ENCODE data around the gene MMP24. TPM values are rescaled to one million over a fixed set of nuclear protein-coding genes. Genes with fewer than 3 reads are reported as not detected.
"Not testable (repeated sequence)": the region's sequence is repeated elsewhere in the genome, so short reads cannot be mapped to it uniquely, and the experiment has no call there.

MMP24 gene
- total and polyA plus RNA-seq, 8 donors = 0.15 to 6.2 (median 1.6) TPM; not detected in 2

- 81 to 88% (median 83%) methylated on average over 5 of the region's 5 CpGs for WGBS, 5 donors
- no peaks in the 10 kb centered on the region for H3K36me3 ChIP-seq
- peaks cover 0 to 11% (median 5%) of the 10 kb centered on the region in 4 donors for H3K9me3 ChIP-seq
- intact Hi-C loops (cut with DNase I; ENCODE audit: low total_unique reads) = no loop called here
- H3K27ac ChIP-seq = no peak overlapping the region
- TF ChIP-seq POLR2AphosphoS5 (IDR thresholded peaks at IDR 0.05) (no peak), CTCF (IDR thresholded peaks at IDR 0.05) (no peak), POLR2A (IDR thresholded peaks at IDR 0.05) (no peak)
- H3K27me3 ChIP-seq = no peaks in the 10 kb centered on the region
- DNase-seq = no peak
- H3K4me1 ChIP-seq = peaks cover 0 to 28% (median 11%) of the 10 kb centered on the region in 4 donors
- no peak overlapping the region for H3K4me3 ChIP-seq
Measured at GRCh38 chr20:35191419-35192117, 34.9 kb upstream of the MMP24 start.

GRCh38 chr20:35192118-35192872, 34.2 kb upstream of the MMP24 start:
- intact Hi-C loops (cut with DNase I; ENCODE audit: low total_unique reads) = no loop called here
- peak in 1 of 2 donors; percentile 35 for DNase-seq
- no peak overlapping the region for H3K4me3 ChIP-seq
- no peaks in the 10 kb centered on the region for H3K27me3 ChIP-seq
- H3K4me1 ChIP-seq = peaks cover 0 to 27% (median 11%) of the 10 kb centered on the region in 4 donors
- TF ChIP-seq EP300 (IDR thresholded peaks at IDR 0.05) = no peak
- WGBS, 5 donors = 32 to 44% (median 35%) methylated on average over 9 of the region's 9 CpGs
- peaks cover 0 to 18% (median 8%) of the 10 kb centered on the region in 4 donors for H3K9me3 ChIP-seq
- no peak overlapping the region for H3K27ac ChIP-seq
- no peaks in the 10 kb centered on the region for H3K36me3 ChIP-seq

- Histone ChIP-seq H3K4me1 (peaks cover 0 to 20% (median 8%) of the 10 kb centered on the region in 4 donors), H3K9me3 (peaks cover 0 to 23% (median 10%) of the 10 kb centered on the region in 4 donors)
- H3K36me3 ChIP-seq; intact Hi-C loops (cut with DNase I; ENCODE audit: low total_unique reads); H3K27me3 ChIP-seq; H3K27ac ChIP-seq; H3K4me3 ChIP-seq; DNase-seq: not testable (repeated sequence)
- 82 to 90% (median 86%) methylated on average over 9 of the region's 9 CpGs for WGBS, 5 donors
Measured at GRCh38 chr20:35193031-35193791, 33.3 kb upstream of the MMP24 start.

- Histone ChIP-seq H3K4me3 (no peak overlapping the region), H3K9me3 (peaks cover 7 to 35% (median 21%) of the 10 kb centered on the region in 4 donors), H3K4me1 (peaks cover 0 to 20% (median 4%) of the 10 kb centered on the region in 4 donors), H3K27me3 (no peaks in the 10 kb centered on the region), H3K27ac (no peak overlapping the region), H3K36me3 (peaks cover 0 to 19% (median 0%) of the 10 kb centered on the region in 4 donors)
- TF ChIP-seq POLR2A (IDR thresholded peaks at IDR 0.05) (no peak), POLR2AphosphoS5 (IDR thresholded peaks at IDR 0.05) (no peak), CTCF (IDR thresholded peaks at IDR 0.05) (no peak), EP300 (IDR thresholded peaks at IDR 0.05) (no peak)
- intact Hi-C loops (cut with DNase I; ENCODE audit: low total_unique reads) = no loop called here
- DNase-seq = no peak
Measured at GRCh38 chr20:35196313-35196712, 30.2 kb upstream of the MMP24 start.

GRCh38 chr20:35199740-35200139, 26.8 kb upstream of the MMP24 start:
- Histone ChIP-seq H3K27me3 (no peaks in the 10 kb centered on the region), H3K9me3 (peaks cover 7 to 35% (median 21%) of the 10 kb centered on the region in 4 donors), H3K4me3 (no peak overlapping the region), H3K4me1 (no peaks in the 10 kb centered on the region), H3K36me3 (peaks cover 0 to 26% (median 0%) of the 10 kb centered on the region in 4 donors), H3K27ac (peak overlapping the region in 1 of 5 donors; percentile 4)
- no peak for TF ChIP-seq POLR2AphosphoS5 (IDR thresholded peaks at IDR 0.05)
- no peak for TF ChIP-seq POLR2A (IDR thresholded peaks at IDR 0.05)
- no peak for TF ChIP-seq CTCF (IDR thresholded peaks at IDR 0.05)
- no peak for TF ChIP-seq EP300 (IDR thresholded peaks at IDR 0.05)
- intact Hi-C loops (cut with DNase I; ENCODE audit: low total_unique reads) = no loop called here
- no peak for DNase-seq
